GM12865 (cell line): ENCODE results near the gene ITPRIP.

ENCODE experiments used
- DNase-seq: peaks from one replicate; pipeline ENCODE4 v3.0.0; 2010; ENCODE audit warnings: low read depth
- H3K4me3 ChIP-seq: 2 replicates; pipeline ENCODE4 v1.5.1; 2011; ENCODE audit warnings: mild to moderate bottlenecking, low read depth, low read length, control low read depth
- TF ChIP-seq, protein P1 (sequence below): IDR thresholded peaks from 2 replicates; pipeline ENCODE4 v1.5.1; 2011; ENCODE audit warnings: low read length, control low read depth, low read depth, inconsistent platforms; ENCODE audit not compliant: insufficient read depth; ENCODE audit errors: missing control alignments

ITPRIP gene

DNA sequence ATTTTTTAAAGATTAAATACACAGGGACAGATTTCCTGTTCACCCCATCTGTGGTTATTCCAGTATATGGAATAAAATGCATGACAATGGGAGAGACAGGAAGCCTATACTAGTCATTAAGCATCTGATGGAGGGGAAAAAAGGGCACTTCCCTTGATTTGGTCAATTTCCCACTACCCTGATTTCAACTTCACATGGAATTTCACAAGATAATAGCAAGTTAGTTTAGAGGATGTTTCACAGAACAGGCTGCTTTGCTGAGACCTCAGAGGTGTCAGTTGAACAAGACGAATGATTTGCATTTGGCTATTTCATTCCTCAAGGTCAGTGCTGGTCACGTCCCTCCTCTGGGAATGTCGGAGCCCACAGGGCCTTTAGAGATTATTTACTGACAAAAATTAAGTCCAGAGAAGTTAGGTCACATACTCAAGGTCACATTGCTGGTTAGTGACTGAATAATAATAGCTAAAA, 4.7 kb upstream of the ITPRIP start:
- no peak overlapping the region for H3K4me3 ChIP-seq
- TF ChIP-seq, protein P1, sequence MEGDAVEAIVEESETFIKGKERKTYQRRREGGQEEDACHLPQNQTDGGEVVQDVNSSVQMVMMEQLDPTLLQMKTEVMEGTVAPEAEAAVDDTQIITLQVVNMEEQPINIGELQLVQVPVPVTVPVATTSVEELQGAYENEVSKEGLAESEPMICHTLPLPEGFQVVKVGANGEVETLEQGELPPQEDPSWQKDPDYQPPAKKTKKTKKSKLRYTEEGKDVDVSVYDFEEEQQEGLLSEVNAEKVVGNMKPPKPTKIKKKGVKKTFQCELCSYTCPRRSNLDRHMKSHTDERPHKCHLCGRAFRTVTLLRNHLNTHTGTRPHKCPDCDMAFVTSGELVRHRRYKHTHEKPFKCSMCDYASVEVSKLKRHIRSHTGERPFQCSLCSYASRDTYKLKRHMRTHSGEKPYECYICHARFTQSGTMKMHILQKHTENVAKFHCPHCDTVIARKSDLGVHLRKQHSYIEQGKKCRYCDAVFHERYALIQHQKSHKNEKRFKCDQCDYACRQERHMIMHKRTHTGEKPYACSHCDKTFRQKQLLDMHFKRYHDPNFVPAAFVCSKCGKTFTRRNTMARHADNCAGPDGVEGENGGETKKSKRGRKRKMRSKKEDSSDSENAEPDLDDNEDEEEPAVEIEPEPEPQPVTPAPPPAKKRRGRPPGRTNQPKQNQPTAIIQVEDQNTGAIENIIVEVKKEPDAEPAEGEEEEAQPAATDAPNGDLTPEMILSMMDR, result no peak
- no peak for DNase-seq

DNA sequence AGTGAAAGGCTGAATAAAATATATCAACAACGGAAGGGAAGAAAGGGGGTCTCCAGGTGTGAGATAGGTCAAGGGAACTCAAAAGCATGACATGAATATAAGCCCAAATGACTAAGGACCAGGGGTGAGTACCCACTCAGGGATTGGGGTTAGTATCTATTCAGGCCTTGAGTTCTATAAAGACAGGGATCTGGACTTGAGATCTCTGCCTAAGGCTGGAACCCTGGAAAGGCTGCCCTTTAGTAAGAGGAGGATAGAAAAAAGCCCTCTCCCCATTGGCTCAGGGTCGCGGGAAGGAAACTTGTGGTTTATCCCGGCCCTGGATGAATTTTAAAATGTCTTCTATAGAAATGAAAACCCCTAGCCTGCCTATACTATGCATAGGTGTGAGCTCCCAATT, 2.4 kb upstream of the ITPRIP start:
- TF ChIP-seq, protein P1, result no peak
- DNase-seq, result no peak
- H3K4me3 ChIP-seq, result no peak overlapping the region

DNA sequence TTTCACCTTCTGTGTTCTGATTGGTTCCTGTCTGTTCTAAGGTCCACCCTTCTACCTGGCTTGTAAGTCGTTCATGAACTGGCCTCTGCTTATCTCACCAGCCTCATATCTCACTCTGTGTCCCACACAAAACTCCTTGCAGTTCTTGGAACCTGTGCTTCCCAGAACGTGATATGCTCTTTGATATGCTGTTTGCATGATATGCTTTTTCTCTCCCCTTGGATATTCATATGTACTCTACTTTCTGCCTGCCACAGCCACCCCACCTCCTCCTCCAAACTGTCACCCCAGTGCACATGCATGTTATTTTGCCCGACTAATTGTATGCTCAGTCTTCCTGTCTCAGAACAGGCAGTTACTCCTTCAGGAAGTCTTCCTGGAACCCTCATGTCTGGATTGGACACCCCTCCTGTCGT, 1.9 kb upstream of the ITPRIP start:
- DNase-seq, result no peak
- TF ChIP-seq, protein P1, result no peak
- H3K4me3 ChIP-seq, result no peak overlapping the region

DNA sequence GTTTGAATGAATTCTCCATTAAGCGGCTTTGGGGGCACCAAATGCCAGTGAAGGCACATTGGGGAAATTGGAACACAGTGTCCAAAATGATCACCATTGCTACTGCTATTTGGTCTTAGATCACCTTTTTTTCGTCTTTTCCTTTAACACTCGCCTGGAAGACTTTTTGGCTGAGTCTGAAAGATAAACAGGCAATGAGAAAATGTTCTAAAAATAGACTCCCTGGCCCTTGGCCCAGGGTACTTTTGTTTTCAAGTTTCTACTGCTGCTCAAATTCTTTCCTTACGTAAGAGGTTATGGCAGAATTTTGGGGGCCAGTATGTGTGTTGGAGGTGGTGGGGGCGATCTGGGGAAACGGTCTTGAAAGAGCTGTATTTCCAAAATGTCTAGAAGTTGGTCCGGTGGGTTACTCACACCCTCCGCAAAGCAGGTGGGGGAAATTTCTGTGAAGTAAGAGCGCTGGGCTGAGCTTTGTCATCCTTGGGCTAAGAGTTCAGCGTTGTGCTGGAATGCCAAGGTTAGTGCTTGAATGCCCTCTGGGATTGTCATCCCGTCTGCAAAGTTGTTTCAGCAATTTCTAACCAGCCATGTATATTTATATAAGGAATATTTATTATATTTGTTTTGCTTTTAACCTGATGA, 1.3 kb upstream of the ITPRIP start:
- no peak overlapping the region for H3K4me3 ChIP-seq
- TF ChIP-seq, protein P1, result no peak
- no peak for DNase-seq

DNA sequence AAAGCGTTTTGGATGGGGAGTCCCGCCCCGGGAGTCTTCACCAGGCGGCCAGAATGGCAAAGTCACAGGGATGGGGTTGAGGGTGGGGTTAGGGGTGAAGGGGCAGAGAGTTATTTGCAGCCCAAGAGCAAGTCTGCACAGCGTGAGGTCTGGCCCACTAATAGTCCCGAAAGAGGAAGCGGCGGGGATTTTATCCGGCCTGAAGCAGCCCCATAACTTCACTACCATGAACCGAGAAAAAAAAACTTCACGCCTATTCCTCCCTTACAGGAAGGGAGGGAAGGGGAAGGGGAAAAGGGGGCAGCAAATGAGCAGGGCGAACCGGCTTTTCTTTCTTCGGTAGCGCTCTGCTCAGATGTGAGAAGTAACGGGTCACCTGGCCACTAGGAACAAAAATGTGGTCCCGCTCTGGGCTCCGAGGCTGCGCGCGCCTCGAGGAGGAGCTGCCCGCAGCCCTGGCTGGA, 712 bp downstream of the ITPRIP start:
- H3K4me3 ChIP-seq, result peak overlapping the region; percentile 92
- DNase-seq, result peak; percentile 73
- TF ChIP-seq, protein P1, result no peak

DNA sequence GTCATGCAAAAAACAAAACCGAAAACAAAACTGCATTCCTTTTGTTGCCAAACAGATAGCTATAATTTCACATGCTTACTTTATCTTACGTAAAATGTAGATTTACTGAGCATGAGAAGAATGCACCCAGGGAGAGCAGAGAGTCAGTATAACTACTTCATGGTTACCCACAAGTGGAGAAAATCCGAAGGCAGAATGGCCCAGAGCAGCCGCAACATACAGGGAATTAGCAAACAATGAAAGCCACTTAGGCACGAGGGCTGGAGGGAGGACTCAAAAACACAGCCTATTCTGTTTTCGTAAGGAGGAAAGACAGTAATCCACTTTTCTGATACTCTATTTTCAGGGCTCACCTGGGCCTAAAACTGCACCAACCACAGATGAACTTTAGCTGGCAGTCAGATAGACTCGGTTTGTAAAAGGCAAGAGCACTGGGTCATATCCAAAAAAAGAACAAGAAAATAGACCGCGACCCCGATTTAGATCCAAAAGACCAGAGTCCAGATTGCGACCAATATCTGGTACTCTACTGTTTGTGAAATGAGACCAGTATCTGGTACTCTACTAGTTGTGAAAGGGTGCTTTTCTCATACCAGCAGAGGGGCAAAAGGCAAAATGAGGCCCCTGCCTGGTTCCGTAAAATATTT, 1.3 kb downstream of the ITPRIP start:
- TF ChIP-seq, protein P1, result no peak

More for the DNA sequence above, 1.3 kb downstream of the ITPRIP start:
- peak overlapping the region; percentile 92 for H3K4me3 ChIP-seq
- DNase-seq, result peak; percentile 33
